Fibroblast of pulmonary artery (primary cell): ENCODE measurements around the gene CXCR3.
"Not testable (repeated sequence)": the region's sequence is repeated elsewhere in the genome, so short reads cannot be mapped to it uniquely, and the experiment has no call there.

ENCODE experiments used
- DNase-seq: peaks from one replicate; pipeline ENCODE4 v3.0.0-alpha.2; 2010; ENCODE audit warnings: low read depth
- H3K4me3 ChIP-seq: replicated peaks from 2 replicates; pipeline ENCODE4 v1.5.1; 2011; ENCODE audit warnings: low read depth, mild to moderate bottlenecking, control low read depth, low read length, moderate library complexity
- CTCF ChIP-seq: IDR thresholded peaks from 2 replicates; pipeline ENCODE4 v1.5.1; 2011; ENCODE audit warnings: mild to moderate bottlenecking, control low read depth, low read length, inconsistent platforms; ENCODE audit errors: missing control alignments

Gene CXCR3

GRCh38 chrX:71599965-71600364 lies 18.3 kb downstream of the CXCR3 start:
- no peak overlapping the region for H3K4me3 ChIP-seq

GRCh38 chrX:71593210-71593609 lies 25.1 kb downstream of the CXCR3 start:
- not testable (repeated sequence) for DNase-seq, H3K4me3 ChIP-seq

More at GRCh38 chrX:71599965-71600364, 18.3 kb downstream of the CXCR3 start:
- DNase-seq = no peak
- TF ChIP-seq CTCF = no peak

DNA sequence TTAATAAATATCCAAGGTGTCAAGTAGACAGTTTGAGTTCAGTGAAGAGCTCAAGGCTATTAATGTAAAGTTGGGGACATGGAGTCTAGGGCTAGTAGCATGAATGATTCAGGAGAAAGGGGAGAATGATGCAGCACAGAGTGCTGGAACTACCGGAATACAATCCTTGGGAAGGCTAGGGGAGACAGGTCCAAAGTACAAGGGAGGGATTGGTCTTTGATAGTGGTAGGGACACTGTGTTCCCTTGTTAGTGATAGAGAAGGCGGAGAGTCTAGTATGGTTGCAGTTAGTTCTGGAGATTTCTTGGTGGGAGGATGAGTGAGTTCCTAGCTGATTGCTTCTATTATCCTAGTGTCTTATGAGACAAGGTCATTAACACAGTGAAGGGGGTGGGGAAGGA lies 31.4 kb downstream of the CXCR3 start:
- DNase-seq = no peak
- H3K4me3 ChIP-seq = no peak overlapping the region
- TF ChIP-seq CTCF = no peak

- H3K4me3 ChIP-seq = no peak overlapping the region
- no peak for TF ChIP-seq CTCF
- DNase-seq = no peak
Observed at GRCh38 chrX:71581210-71581609, 37.1 kb downstream of the CXCR3 start.

DNA sequence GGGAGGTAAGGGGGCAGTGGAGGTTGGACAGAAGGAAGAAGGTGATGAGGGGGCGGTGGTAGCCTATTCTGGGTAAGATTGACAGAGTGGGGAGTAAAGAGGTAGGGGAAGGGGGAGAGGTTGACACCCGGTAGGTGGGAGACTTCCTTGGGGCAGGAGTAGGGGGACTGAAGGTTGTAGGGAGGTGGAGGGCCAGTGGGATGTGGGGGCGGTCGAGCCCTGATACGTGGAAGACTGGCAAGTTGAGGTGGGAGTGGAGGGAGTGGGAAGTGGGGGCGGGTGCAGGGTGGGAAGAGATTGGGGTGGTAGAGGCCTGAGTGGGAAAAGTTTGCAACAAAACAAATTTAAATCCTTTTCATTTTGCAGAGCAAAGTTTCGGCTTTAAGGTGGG lies 38.3 kb downstream of the CXCR3 start:
- no peak for TF ChIP-seq CTCF
- H3K4me3 ChIP-seq = no peak overlapping the region
- no peak for DNase-seq

DNA sequence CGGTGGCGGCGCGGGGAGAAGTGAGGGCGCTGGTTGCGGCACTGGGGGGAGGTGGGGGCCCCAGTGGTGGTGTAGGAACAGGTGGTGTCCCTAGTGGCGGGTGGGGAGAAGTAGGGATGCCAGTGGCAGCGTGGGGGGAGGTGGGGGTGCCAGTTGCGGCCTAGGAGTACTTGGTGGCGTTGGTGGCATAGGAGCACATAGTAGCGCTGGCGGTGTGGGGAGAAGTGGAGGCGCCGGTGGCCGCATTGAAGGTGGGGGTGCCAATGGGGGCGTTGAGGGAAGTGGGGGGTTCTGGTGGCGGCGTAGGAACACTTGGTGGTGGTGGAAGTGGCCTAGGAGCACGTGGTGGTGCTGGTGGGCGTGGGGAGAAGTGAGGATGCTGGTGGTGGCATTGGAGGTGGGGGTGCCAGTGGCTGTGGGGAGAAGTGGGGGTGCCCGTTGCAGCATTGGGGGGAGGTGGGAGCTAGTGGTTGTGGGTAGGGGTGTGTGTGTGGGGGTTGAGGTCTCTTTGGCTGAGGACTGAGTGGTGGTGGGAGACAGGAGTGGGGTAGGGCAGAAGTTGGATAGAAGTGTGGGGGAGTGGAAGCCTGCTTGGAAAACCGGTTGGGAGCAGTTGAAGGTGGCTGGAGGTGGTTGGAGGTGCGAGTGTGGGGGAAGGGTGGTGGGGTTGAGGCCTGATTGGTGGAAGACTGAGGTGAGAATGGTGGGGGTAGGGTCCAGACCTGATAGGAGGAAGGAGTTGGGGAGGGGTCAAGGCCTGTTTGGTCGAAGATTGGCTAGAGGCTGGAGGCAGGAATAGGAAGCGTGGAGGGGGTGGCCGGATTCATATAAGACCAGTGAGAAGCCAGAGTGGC lies 38.9 kb downstream of the CXCR3 start:
- TF ChIP-seq CTCF = no peak
- H3K4me3 ChIP-seq = no peak overlapping the region
- DNase-seq = no peak

DNA sequence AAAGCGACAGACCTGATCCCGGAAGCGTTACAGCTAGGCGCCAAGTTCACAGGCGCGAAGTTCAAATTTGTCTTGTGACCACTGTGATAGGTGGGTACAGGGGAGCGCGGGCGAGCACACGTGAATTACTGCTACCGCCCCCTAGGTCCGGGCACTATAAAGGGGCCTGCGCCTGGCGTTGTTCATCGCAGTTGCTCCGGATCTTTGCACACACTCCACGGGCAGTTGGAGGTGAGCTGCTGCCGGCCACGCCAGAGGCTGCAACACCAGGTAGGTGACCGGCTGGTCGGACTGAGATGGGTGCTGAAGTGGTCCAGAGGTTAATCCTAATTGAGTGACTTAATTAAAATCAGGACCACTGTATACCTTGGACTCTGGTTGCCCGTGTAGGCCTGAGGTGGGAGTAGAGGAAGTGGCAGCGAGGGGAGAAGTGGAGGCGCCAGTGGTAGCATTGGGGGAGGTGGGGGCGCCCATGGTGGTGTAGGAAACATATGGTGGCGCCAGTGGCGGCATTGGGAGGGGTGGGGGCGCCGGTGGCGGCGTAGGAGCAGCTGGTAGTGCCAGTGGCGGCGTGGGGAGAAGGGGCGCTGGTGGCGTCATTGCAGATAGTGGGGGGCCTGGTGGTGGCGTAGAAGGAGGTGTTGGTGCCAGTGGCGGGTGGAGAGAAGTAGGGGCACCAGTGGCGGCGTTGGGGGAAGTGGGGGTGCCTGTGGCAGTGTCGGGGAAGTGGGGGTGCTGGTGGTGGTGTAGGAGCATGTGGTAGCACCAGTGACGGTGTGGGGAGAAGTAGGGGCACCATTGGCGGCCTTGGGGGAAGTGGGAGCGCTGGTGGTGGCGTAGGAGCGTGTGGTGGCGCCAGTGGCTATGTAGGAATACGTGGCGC lies 39.8 kb downstream of the CXCR3 start, which contains the start of gene GCNA:
GCNA (plus strand) TSS at position 185 of the 883 bp plus-strand sequence. CDS start 2,385 bp downstream, outside the sequence.
- no peak for DNase-seq
- TF ChIP-seq CTCF = no peak
- H3K4me3 ChIP-seq = no peak within 1 kb of the TSS
